DOHH2 (cell line): ENCODE data around the gene NIT1.

ENCODE experiments used
- EZH2phosphoT487 ChIP-seq: fragments of 200-600 bp; sonication (generic); IDR thresholded peaks from 2 replicates; pipeline ENCODE4 v1.6.1; 2017; ENCODE audit warnings: borderline replicate concordance, mild to moderate bottlenecking, antibody characterized with exemption, low read length, moderate library complexity, mixed read lengths
- TF ChIP-seq, protein P1 (sequence below): fragments of 200-600 bp; sonication (generic); IDR thresholded peaks from one replicate; pipeline ENCODE4 v1.5.1; 2014; ENCODE audit warnings: antibody characterized with exemption, mild to moderate bottlenecking, low read depth, low read length; ENCODE audit not compliant: poor library complexity, severe bottlenecking

DNA sequence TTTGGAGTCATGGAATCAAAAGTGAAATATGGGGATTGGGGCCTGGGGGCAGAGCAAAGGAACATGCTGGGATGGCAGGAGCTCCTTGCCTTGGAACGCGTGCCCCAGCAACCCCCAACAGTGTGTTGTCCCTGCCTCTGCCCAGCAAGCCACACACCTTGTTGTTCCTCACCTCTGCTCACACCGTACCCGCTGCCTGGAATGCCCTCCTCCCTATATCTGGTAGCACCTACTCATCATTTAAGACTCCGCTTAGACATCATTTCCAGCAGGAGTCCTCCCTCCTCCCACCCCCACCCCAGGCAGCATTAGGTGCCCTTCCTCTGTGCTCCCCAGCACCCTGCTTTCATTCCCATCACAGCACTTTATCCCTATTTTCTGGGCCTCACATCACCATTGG, 36.4 kb upstream of the NIT1 start:
- TF ChIP-seq, protein P1, sequence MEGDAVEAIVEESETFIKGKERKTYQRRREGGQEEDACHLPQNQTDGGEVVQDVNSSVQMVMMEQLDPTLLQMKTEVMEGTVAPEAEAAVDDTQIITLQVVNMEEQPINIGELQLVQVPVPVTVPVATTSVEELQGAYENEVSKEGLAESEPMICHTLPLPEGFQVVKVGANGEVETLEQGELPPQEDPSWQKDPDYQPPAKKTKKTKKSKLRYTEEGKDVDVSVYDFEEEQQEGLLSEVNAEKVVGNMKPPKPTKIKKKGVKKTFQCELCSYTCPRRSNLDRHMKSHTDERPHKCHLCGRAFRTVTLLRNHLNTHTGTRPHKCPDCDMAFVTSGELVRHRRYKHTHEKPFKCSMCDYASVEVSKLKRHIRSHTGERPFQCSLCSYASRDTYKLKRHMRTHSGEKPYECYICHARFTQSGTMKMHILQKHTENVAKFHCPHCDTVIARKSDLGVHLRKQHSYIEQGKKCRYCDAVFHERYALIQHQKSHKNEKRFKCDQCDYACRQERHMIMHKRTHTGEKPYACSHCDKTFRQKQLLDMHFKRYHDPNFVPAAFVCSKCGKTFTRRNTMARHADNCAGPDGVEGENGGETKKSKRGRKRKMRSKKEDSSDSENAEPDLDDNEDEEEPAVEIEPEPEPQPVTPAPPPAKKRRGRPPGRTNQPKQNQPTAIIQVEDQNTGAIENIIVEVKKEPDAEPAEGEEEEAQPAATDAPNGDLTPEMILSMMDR: no peak
- TF ChIP-seq EZH2phosphoT487: no peak
